ENCODE results near the gene KCTD7.

KCTD7 gene

GRCh38 chr7:66689081-66689480 is 60.4 kb downstream of the KCTD7 start:
- H3K4me3 ChIP-seq (ENCODE audit: low read depth, low read length): no peak overlapping the region
- TF ChIP-seq CTCF (IDR thresholded peaks at IDR 0.05; ENCODE audit: borderline replicate concordance, insufficient read depth, low read depth, low read length): no peak

GRCh38 chr7:66693331-66693730 is 64.7 kb downstream of the KCTD7 start:
- no peak overlapping the region for H3K4me3 ChIP-seq (ENCODE audit: low read depth, low read length)
- no peak for TF ChIP-seq CTCF (IDR thresholded peaks at IDR 0.05; ENCODE audit: borderline replicate concordance, insufficient read depth, low read depth, low read length)

Measured in GM12875 (cell line).